HUDEP-2 (cell line): ENCODE results near the gene CD3G.
"Not testable (repeated sequence)": the region's sequence is repeated elsewhere in the genome, so short reads cannot be mapped to it uniquely, and the experiment has no call there.

Experiments
- DNase-seq, 76 experiments: peaks; one replicate each; lab custom pipeline; 2025; ENCODE audit not compliant: unreplicated experiment in 76 of 76; lab: John Stamatoyannopoulos, UW

CD3G gene

GRCh38 chr11:118343981-118344515 lies at the start of gene CD3G:
CD3G (plus strand) TSS chr11:118344344; CDS start chr11:118344424, 80 bp downstream.
- DNase-seq = no peak

GRCh38 chr11:118295199-118295598 lies 48.9 kb upstream of the CD3G start:
- DNase-seq = no peak

GRCh38 chr11:118295815-118296454 lies 48.2 kb upstream of the CD3G start:
- DNase-seq = peak in 2 of 76 experiments; percentile 3 to 9

GRCh38 chr11:118301600-118302195 lies 42.4 kb upstream of the CD3G start:
- no peak for DNase-seq

- DNase-seq = no peak
Measured at GRCh38 chr11:118304227-118304567, 39.9 kb upstream of the CD3G start.

- no peak for DNase-seq
Measured at GRCh38 chr11:118304568-118305248, 39.4 kb upstream of the CD3G start, which contains the start of gene CD3E. CD3E (plus strand) TSS chr11:118304730; CDS start chr11:118304953, 223 bp downstream.

- DNase-seq = no peak
Measured at GRCh38 chr11:118305726-118306125, 38.4 kb upstream of the CD3G start.

GRCh38 chr11:118306556-118306955 lies 37.6 kb upstream of the CD3G start:
- no peak for DNase-seq

GRCh38 chr11:118308995-118309528 lies 35.1 kb upstream of the CD3G start:
- DNase-seq = not testable (repeated sequence)

- DNase-seq = no peak
Measured at GRCh38 chr11:118310271-118310670, 33.9 kb upstream of the CD3G start.

- no peak for DNase-seq
Measured at GRCh38 chr11:118310781-118311485, 33.2 kb upstream of the CD3G start.

- DNase-seq = no peak
Measured at GRCh38 chr11:118311518-118311917, 32.6 kb upstream of the CD3G start.

- no peak for DNase-seq
Measured at GRCh38 chr11:118312328-118312727, 31.8 kb upstream of the CD3G start.

- DNase-seq = no peak
Measured at GRCh38 chr11:118313242-118313641, 30.9 kb upstream of the CD3G start.

- no peak for DNase-seq
Measured at GRCh38 chr11:118314988-118315411, 29.1 kb upstream of the CD3G start.

GRCh38 chr11:118318124-118318523 lies 26.0 kb upstream of the CD3G start:
- no peak for DNase-seq

- no peak for DNase-seq
Measured at GRCh38 chr11:118318581-118319336, 25.4 kb upstream of the CD3G start.

- DNase-seq = no peak
Measured at GRCh38 chr11:118319337-118319707, 24.8 kb upstream of the CD3G start.

GRCh38 chr11:118320515-118320914 lies 23.6 kb upstream of the CD3G start:
- DNase-seq = no peak
